ENCODE results near the gene CCL19.

GRCh38 chr9:34644766-34645314 is 46.2 kb downstream of the CCL19 start:
- TF ChIP-seq CTCF (IDR thresholded peaks at IDR 0.05; ENCODE audit: low read depth, low read length): no peak
- no peak for TF ChIP-seq EZH2phosphoT487 (IDR thresholded peaks at IDR 0.05; ENCODE audit: low read depth)
